HG03064 (cell line): ENCODE measurements around the gene NTM.

Source experiments
- ATAC-seq: cut with Tn5 transposase; IDR thresholded peaks from one replicate; pipeline ENCODE4 v1.9.1; 2021; ENCODE audit warnings: low read depth; ENCODE audit not compliant: unreplicated experiment

Gene NTM

DNA sequence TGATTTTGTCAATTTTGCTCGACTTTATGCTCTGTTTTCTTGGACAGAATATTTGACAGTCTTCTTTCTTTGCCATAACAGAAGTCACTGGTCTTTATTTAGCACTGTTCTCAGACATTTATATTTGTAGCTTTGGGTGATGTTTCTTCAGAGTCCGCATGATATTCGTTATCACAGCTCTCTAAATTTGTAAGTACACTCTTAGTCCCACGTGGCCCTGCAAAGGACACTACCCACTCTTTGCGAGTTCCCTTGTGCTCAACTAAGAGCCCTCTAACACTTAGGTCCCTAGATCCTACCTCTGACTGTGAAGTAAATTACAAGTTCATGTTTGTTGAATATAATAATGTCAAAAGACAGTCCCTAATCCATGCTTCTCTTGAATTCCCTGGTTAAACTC lies 651.9 kb downstream of the NTM start:
- no peak for ATAC-seq

DNA sequence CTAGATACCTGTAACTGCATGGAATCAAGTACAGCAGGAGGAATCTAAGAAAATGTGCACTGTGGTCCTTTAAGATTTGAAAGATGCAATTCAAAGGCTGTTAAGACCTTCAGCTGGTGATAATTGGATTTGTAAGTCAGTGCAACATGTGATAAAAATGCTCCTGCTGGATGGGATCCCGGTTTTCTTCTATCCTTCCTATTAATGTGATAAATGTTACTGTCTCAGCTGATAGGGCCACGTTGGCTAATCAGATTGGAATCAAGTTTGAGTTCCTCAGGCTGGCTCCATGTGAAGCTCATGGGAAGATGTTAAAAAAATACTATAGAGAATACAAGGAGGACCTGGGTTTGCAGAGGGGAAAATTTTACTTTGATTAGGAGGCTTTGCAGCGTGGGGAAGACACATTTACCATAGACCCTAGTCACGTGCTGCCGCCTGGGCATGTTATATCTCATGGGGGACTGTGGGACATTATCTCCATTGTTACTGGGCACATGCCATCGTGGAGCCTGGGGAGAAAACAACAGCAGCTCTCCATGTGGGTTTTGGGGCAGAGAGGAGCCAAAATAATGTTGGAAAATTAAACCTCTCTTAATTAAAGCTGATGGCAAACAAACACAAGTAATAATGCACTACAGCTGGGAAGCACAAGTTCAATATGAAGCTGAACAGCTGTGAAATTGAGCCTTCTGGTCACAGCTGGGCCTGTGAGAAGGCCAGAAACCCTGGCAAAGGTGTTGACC lies 652.5 kb downstream of the NTM start:
- ATAC-seq, result no peak

DNA sequence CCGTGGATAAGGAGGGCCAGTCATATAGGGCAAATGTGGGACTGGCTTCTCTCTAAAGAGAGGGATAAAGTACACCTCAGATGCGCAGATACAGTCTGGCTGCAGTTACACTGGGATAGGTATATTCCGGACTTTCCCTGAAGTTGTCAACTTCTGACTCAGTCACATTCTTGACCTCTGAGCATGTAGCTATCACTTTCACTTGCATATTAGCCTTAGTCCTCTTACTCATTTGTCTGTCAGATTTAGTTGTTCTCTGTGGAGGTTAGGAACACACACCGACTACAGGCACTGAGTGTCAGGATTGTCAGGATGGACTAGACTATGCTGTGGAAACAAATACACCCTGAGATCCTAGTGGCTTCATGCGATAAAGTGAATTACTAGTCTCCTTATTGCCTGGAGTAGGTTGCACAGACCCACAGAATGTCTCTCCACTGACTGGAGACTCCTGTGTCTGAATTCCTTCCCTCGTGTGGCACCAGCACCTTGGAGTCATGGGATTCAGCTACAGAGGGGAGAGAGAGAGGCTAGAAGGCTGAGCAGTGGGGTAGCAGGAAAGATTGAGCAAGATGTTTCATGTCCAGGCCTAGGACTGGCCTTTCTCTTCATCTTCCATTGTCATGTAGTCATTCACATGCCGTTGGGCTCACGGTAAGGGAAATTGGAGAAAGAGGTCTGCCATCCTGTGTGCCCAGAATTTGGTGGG lies 654.3 kb downstream of the NTM start:
- no peak for ATAC-seq

DNA sequence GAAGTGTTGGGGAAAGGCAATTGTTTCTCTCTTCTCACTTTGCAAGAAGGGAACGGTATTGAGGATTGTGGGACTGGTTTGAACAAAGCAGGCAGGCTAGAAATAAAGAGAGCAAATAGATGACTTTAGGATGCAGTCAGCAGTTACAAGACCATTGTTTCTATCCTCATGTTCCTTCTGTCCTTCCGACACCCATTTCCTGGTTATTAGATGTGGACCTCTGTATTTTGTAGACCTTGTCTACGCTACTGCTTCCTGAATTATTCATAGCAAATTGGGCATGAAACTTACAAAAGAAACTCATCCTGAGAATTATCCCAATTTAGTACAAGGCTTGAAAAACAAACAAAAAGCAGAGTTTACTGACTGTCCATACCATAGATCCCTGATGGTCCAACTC lies 656.3 kb downstream of the NTM start:
- ATAC-seq, result no peak

DNA sequence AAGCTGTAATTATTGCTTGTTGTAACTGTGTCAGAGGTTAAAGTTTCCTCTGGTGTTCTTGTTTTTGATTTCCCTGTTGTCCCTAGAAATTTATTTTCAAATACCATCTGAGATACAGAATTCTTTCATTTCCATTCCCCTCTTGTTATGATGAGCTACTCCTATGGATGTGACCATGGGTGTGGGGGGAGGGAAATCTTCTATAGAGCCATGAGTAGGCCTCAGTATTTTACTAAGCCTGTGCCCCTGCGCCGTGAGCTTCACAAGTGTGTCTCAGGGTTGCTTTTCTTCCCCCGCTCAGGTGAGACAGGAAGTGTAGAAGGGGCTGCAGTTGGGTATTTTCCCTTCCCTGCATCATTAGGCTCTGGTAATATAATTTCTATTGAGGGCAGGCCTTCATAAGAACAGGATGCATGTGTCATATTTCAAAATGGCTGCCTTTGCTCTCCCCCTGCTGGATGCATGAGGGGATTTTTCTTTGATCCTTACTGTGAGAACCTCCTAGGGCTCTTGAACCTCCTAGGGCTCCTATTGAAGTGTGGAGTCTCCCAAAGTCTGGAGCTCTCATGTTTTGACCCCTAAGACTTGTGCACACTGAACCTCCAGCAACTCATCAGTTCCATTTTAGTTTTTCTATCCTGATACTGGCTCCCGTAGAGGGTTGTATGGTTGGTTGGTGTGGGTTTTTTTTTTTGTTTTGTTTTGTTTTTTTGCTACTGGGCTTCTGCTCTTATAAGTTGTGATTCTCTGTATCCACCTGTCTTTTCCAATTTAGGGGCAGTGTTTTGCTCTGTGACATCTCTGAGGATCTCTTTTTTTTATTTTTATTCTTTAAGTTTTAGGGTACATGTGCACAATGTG lies 658.2 kb downstream of the NTM start:
- ATAC-seq, result no peak

DNA sequence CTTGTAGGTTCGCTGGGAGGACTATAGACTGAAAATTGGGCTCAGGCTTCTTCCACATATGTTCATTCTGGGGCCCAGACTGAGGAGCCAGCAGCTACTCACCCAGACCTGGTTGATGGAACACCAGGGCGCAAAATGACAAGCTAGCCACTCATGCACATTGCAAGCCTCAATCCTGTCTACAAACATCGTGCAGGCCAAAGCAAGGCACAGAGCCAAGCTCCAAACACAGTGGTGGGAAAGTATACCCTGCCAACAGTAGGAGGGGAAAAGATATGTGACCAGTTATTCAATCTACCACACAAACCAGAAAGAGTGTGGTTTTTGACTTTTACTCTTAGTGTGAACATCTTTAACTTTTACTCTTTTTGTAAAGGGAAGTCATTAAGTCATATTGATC lies 660.5 kb downstream of the NTM start:
- no peak for ATAC-seq

DNA sequence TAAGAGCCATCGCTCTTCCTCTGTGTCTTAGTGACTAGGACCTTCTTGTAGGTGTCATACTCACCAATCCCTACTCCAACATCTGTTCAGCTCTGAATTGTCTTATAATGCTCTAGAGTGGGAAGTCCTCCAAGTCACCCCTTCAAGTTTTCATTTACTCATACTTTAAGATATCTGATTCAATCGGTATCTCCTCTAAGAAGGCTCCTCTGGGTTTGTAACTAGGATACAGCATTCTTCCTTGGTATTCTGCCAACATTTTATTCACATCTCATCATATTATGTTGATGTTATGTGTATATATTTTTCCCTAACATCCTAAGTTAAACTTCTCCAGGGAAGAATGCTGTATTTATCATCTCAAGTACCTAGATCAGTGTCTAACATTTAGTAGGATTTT lies 662.1 kb downstream of the NTM start:
- no peak for ATAC-seq

DNA sequence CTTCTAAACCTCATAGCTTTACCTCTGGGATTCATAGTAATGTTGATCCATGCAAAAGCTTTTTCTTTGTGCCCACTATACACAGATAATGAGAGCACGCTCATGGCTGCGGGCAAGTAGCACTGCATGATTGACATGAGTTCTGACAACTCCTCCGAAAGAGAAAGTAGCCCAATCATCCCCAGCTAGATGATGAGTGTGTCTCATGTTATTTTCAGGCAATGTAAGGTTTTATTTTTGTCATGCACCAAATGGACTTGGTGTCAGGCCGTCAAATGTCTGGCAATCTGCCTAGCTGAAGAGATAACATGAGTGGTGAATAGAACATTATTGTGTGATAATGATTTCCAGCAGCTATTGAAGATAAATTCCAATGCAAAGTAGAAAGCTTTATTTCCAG lies 662.6 kb downstream of the NTM start:
- ATAC-seq, result no peak

DNA sequence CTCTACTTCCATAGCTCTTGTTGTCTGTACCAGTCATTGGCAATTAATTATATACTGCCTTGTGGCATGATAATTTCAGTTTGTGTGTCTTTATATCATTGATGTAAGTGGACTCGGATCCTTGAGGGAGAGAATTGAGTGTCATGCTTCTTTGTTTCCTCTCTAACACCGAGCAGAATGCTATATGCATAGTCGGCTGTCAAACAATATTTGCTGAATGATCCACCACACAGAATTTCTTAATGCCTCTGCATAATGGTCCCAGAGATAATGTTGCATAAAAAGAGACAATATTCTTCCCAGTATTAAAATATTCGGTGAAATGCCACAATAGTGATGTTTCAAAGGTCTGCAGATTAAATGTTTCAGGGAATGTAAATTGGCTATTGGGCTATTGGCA lies 664.8 kb downstream of the NTM start:
- no peak for ATAC-seq

DNA sequence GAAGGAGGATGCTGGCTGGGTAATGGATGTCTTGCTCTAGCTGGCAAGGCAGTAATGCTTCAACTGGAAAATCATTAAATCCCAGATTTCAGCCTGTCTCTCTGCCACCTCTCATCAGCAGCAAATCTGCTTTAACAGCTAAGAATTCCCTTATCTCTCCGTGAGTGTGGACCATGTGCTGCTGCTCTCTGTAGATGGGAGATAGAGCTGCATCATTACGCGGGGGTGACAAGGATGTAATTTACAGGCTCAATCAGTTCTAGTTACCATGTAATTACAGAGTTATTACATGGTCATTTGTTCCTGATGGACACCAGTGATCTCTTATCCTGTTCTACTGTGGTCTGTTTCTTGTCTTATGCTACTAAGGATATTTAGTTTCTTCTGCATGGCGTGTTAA lies 665.4 kb downstream of the NTM start:
- no peak for ATAC-seq

DNA sequence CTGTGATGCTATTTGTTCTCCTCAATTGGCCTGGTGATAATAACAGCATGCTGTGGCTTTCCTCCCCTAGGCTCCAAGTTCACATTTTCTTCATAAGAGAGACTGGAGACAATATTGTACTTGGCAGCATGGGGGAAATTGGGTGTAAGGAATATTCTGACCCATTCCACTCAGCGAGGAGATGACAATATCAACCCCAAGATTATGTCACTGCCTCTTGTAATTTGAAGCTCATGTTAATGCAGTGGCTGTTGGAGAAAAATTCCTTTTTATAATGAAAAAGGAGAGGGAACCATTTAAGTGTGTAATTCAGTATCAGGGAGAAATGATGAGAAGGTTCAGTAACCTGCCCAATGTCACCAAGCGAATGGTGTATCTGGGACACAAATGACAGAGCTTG lies 665.8 kb downstream of the NTM start:
- ATAC-seq, result no peak

DNA sequence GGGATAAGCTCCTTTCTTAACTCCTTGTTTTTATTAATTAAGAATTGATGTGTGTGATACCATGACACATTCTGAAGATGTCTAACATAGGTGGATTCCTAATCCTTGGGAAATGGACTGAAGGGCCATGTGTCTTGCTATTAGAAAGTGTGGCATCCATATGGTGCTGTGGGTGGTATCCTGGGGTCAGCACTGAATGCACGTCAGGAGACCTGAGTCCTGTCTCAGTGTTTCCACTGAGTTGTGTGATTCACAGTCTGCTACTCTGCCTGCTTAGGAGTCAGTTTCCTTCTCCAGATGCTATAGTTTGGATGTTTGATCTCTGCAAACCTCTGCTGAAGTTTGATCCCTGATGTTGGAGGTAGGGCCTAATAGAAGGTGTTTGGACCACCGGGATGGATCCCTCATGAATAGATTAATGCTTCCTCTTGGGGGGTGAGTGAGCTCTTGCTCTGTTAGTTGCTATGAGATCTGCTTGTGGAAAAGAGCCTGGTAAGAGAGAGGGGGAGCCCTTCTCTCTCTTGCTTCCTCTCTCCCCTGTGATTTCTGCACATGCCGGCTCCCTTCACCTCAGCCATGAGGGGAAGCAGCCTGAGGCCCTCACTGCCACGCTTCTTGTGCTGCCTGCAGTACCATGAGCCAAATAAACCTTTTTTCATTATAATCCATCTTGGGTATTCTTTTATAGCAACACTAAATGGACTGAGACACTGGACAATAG lies 666.5 kb downstream of the NTM start:
- no peak for ATAC-seq

DNA sequence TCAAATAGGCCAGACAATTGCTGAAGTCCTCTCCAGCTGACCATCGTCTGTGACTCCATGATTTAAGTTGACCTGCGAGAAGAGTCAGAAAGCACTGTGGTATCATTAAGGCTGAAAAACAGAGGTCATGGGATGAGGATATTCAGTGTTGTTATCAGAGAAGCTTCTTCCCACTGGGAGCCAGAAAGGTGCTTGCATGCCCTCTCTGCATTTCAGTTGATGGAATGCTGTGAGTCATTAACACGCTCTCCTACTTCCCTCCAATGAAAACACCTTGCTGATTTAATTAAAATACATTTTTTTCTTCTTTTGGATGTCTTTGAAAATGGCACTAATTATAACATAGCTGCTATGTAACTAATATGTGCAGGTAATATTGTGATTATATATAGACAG lies 667.0 kb downstream of the NTM start:
- ATAC-seq, result no peak

DNA sequence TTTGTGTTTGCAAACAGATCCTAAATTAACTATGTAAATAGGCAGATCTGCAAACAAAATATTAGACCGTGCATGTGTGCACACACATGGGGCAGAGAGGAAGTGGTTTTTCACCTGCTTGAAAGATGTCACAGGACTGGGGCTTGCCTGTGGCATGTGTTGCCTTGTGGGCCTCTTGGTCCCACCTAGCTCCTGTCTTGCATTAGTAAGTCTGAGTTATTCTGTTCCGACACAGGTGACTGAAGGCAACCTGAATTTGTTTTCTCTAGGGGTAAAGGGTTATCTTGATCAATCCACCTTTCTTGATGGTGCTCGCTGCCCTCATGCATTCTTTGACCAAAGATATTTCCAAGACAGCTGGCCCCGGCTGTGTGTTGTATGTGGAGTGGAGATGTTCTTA lies 667.5 kb downstream of the NTM start:
- no peak for ATAC-seq

DNA sequence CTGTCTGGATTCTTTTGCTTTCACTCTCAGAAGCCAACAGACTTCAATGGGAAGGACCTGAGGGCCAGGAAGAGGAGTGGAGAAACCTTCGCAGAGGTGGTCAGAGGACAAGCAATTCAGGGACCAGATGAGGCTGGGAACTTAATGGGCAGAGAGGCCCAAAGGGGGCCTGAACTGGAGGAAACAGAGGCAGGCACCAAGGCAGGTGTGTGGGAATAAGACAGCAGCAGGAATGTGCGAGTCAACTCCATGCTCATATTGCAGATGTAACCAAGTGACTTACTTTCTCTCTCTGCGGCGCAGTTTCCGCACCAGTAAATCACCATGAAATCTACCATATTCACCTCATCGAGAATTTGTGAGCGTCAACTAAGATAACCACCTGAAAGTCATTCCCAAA lies 669.1 kb downstream of the NTM start:
- ATAC-seq, result no peak

DNA sequence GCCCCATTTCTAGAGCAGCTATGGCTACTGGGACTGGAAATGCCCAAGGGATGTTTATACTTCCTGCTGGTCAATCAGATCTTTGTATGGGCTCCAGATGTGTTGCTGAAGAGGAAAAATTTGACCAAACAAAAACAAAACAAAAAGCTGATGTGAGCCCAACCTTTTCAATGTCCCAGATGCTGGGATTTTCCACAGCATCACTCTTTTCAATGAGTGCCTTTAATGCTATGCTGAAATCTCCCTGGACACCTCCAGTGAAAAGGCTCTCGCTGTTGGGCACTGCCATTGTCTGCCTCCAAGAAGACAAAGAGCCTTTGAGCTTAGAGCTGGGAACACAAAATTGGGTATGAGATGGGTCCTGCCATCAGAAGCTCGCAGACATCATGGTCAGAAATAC lies 671.9 kb downstream of the NTM start:
- ATAC-seq, result no peak

DNA sequence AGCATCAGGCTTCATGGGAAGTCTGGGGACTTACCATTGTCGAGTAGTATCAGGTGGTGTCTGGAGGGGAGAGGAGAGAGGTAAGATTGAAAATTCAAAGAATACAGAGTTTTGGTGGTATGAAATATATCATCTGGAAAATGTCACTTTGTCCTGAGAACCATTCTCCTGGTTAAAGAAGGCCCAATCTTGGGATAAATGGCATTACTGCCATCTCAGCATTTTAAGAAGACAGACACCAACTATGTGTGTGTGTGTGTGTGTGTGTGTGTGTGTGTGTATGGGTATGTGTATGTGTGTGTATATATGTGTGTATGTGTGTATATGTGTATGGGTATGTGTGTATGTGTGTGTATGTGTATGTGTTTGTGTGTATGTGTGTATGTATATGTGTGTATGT lies 673.3 kb downstream of the NTM start:
- ATAC-seq, result no peak

DNA sequence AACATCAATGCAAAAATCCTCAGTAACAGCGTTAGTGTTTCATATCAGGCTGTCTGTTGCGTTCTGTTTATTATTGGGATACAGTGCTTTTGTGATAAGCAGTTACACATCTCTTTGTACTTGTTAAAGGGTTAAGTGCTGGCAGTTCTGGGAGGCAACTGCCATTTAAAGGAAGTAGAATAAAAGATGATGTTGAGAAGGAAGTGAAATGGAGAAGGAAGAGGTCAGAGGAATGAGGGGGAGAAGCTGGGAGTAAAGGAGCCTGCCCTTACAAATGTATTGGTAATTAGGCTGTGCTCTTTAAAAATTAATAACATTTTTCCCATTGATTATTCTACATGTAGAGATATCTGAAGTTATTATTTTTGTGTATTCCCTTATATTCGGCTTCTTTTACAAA lies 674.7 kb downstream of the NTM start:
- no peak for ATAC-seq

DNA sequence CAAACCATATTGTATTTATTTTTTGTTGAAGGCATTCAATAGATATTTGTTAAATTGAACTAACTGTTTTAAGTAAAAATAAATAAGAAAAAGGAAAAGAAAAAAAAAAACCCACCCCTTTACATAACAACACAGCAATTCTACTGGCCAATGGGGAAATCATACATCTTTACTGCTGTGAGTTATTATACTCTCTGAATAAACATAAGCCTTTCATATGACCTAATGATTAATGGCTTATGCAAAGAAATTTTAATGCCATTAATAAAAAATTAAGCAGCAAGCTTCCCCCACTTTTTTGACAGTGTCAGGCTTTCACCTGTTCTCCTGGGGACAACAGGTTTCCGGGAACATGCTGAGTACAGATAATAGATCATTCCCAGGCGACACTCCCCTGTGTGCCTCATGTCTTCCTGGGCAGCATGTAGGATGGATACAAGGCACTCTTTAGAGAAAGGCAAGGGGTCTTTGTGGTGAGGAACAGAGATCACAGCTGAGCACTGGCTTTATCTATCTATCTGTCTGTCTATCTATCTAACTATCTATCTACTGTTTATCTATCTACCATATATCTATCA lies 676.0 kb downstream of the NTM start:
- no peak for ATAC-seq

DNA sequence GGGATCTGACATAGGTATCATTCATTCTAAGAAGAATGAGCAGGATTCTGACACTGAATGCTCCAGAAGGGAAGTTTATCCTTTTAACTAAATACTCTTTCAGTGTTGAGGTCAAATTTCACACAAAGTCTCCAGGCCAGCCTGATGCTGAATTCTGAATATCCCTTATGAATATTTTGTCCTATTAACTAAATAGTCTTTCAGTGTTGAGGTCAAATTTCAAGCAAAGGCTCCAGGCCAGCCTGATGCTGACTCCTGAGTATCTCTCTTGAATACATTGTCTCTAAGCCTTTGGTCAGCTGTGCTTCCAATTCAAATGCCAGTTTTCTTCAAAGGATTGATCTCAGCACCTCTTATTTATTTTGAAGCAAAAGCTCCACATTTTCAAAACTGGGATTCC lies 676.8 kb downstream of the NTM start:
- no peak for ATAC-seq

DNA sequence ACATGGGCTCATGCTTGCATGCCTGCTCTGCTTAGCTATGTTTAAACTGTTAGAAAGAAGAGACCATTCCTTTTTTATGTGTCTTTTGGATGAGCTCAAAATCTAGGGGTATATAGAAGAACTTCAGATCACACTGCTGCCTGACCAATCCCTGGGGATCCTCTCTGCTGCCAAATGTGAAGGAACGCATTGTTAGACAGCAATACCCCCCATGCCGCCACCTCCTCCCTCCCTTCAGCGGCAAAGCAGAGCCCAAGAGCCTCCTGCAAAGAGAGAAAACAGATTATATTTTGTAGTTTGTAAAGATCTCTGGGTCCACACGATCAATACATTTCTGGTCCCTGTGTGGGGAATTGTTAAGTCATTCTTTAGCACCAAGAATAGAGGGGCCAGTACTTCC lies 677.6 kb downstream of the NTM start:
- no peak for ATAC-seq
